Caco-2 (cell line): ENCODE measurements around the gene PPP1R15B. TPM values are rescaled to one million over a fixed set of nuclear protein-coding genes. Genes with fewer than 3 reads are reported as not detected.
A peak's percentile ranks its signal among the peaks of the same experiment; 100 is the strongest.

ENCODE experiments used
- BruUV-seq: library from RNA; stranded (reverse); fragments of 400-500 nt; replicated peaks from 2 replicates; lab custom pipeline; 2021; lab: Mats Ljungman, UMichigan
- CTCF ChIA-PET: fragments of 300-600 bp; sonication (Branson Sonifier 250); formaldehyde crosslinking; loops from one replicate; lab custom pipeline; 2022; ENCODE audit warnings: antibody characterized with exemption; lab: Charles Lee
- POLR2A ChIA-PET: fragments of 300-600 bp; sonication (Branson Sonifier 250); formaldehyde crosslinking; loops from one replicate; lab custom pipeline; 2022; ENCODE audit warnings: antibody characterized with exemption; lab: Charles Lee
- DNase-seq, 2 experiments: peaks; one replicate each; pipeline versions ENCODE4 v3.0.0 to v3.0.0-alpha.2; 2020 to 2022
- H3K27me3 ChIP-seq: replicated peaks from 2 replicates; pipeline ENCODE4 v1.6.0; 2011; ENCODE audit warnings: low read length; ENCODE audit not compliant: control insufficient read depth, insufficient read depth
- H3K36me3 ChIP-seq: 2 replicates; pipeline ENCODE4 v1.5.1; 2011; ENCODE audit warnings: low read length; ENCODE audit not compliant: control insufficient read depth, insufficient read depth
- H3K4me1 ChIP-seq: fragments of 250-450 bp; sonication (Bioruptor Pico); 2 replicates; pipeline ENCODE4 v1.5.1; 2020; ENCODE audit warnings: mild to moderate bottlenecking
- H3K4me3 ChIP-seq: 2 replicates; pipeline ENCODE4 v1.5.1; 2011; ENCODE audit warnings: low read depth, mild to moderate bottlenecking, control low read depth, low read length
- H3K9me3 ChIP-seq: fragments of 250-450 bp; sonication (Bioruptor Pico); 2 replicates; pipeline ENCODE4 v1.5.1; 2020; ENCODE audit warnings: mild to moderate bottlenecking, moderate library complexity
- H3K27ac Mint-ChIP-seq: one replicate; pipeline ENCODE4 v1.8.0; 2022; ENCODE audit warnings: mixed read lengths; ENCODE audit not compliant: unreplicated experiment
- H3K27me3 Mint-ChIP-seq: one replicate; pipeline ENCODE4 v1.8.0; 2022; ENCODE audit warnings: mixed read lengths; ENCODE audit not compliant: insufficient read depth, unreplicated experiment
- H3K36me3 Mint-ChIP-seq: one replicate; pipeline ENCODE4 v1.8.0; 2022; ENCODE audit warnings: mild to moderate bottlenecking, mixed read lengths; ENCODE audit not compliant: insufficient read depth, unreplicated experiment
- H3K4me1 Mint-ChIP-seq: one replicate; pipeline ENCODE4 v1.8.0; 2022; ENCODE audit warnings: low read depth, mixed read lengths; ENCODE audit not compliant: unreplicated experiment
- H3K4me3 Mint-ChIP-seq: one replicate; pipeline ENCODE4 v1.8.0; 2022; ENCODE audit warnings: mild to moderate bottlenecking, moderate library complexity, mixed read lengths; ENCODE audit not compliant: unreplicated experiment
- H3K9me3 Mint-ChIP-seq: one replicate; pipeline ENCODE4 v1.8.0; 2022; ENCODE audit warnings: mixed read lengths; ENCODE audit not compliant: unreplicated experiment
- intact Hi-C: fragments of 100-400 bp; cut with micrococcal nuclease; formaldehyde crosslinking; loops from one replicate; pipeline ENCODE4 v1.10.0; 2022; ENCODE audit not compliant: unreplicated experiment
- total RNA-seq: library from RNA; stranded (reverse); gene quantifications from 2 replicates; pipeline ENCODE4 v1.2.3, GENCODE V29; 2022
- TF ChIP-seq, protein P1 (sequence below), 2 experiments: fragments of 200-600 bp in 1 of 2; IDR thresholded peaks; 1 replicate in 1 of 2; 2 replicates in 1 of 2; pipeline versions ENCODE4 v1.5.1 to v1.8.0; 2011 to 2022; ENCODE audit warnings: antibody characterized with exemption in 1 of 2, control low read depth in 1 of 2, inconsistent platforms in 1 of 2, low read depth in 1 of 2, low read length in 1 of 2, mild to moderate bottlenecking in 1 of 2, moderate library complexity in 1 of 2; ENCODE audit not compliant: insufficient read depth in 1 of 2, severe bottlenecking in 1 of 2, unreplicated experiment in 1 of 2

PPP1R15B gene
- total RNA-seq, 1 experiment from 2014 or later = 48.4 TPM

DNA sequence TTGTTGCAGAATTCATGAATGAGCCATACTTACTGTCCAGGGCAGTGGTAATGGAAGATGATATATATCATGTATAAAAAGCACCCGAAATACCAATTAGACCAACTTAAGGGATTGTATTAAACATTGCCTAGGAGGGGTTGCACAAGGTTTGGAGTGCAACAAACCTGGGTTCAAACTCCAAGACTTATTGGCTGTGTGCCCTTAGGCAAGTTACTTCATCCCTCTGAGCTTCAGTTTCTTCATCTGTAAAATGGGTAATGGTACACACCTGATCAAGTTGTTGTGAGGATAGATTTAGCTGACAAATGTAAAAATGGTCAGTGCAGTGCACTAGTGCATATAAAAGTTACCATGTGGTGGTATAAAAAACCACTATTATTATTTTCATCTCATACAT is 9.8 kb upstream of the PPP1R15B start:
- no peak overlapping the region for H3K27ac Mint-ChIP-seq
- no peak overlapping the region for H3K4me3 Mint-ChIP-seq
- no peaks in the 10 kb centered on the region for H3K27me3 Mint-ChIP-seq
- peaks cover 33% of the 10 kb centered on the region for H3K4me1 Mint-ChIP-seq
- ChIA-PET CTCF (interaction anchor here (0.7 kb wide), 2 partner anchors 30 to 610 kb away, joined by 5 to 6 read pairs; no protein-coding TSS in a partner anchor), POLR2A (no interaction called here)
- H3K9me3 Mint-ChIP-seq = no peaks in the 10 kb centered on the region
- Histone ChIP-seq H3K4me1 (peaks cover 18% of the 10 kb centered on the region), H3K36me3 (peaks cover 3% of the 10 kb centered on the region), H3K9me3 (no peaks in the 10 kb centered on the region), H3K4me3 (no peak overlapping the region), H3K27me3 (no peaks in the 10 kb centered on the region)
- intact Hi-C loops = no loop called here
- TF ChIP-seq, protein P1, sequence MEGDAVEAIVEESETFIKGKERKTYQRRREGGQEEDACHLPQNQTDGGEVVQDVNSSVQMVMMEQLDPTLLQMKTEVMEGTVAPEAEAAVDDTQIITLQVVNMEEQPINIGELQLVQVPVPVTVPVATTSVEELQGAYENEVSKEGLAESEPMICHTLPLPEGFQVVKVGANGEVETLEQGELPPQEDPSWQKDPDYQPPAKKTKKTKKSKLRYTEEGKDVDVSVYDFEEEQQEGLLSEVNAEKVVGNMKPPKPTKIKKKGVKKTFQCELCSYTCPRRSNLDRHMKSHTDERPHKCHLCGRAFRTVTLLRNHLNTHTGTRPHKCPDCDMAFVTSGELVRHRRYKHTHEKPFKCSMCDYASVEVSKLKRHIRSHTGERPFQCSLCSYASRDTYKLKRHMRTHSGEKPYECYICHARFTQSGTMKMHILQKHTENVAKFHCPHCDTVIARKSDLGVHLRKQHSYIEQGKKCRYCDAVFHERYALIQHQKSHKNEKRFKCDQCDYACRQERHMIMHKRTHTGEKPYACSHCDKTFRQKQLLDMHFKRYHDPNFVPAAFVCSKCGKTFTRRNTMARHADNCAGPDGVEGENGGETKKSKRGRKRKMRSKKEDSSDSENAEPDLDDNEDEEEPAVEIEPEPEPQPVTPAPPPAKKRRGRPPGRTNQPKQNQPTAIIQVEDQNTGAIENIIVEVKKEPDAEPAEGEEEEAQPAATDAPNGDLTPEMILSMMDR (IDR thresholded peaks at IDR 0.05; ENCODE audit: insufficient read depth in 1 of 2, low read depth in 1 of 2, low read length in 1 of 2, severe bottlenecking in 1 of 2, unreplicated experiment in 1 of 2) = no peak
- BruUV-seq = no TSS peak
- DNase-seq = no peak
- peaks cover 21% of the 10 kb centered on the region for H3K36me3 Mint-ChIP-seq

DNA sequence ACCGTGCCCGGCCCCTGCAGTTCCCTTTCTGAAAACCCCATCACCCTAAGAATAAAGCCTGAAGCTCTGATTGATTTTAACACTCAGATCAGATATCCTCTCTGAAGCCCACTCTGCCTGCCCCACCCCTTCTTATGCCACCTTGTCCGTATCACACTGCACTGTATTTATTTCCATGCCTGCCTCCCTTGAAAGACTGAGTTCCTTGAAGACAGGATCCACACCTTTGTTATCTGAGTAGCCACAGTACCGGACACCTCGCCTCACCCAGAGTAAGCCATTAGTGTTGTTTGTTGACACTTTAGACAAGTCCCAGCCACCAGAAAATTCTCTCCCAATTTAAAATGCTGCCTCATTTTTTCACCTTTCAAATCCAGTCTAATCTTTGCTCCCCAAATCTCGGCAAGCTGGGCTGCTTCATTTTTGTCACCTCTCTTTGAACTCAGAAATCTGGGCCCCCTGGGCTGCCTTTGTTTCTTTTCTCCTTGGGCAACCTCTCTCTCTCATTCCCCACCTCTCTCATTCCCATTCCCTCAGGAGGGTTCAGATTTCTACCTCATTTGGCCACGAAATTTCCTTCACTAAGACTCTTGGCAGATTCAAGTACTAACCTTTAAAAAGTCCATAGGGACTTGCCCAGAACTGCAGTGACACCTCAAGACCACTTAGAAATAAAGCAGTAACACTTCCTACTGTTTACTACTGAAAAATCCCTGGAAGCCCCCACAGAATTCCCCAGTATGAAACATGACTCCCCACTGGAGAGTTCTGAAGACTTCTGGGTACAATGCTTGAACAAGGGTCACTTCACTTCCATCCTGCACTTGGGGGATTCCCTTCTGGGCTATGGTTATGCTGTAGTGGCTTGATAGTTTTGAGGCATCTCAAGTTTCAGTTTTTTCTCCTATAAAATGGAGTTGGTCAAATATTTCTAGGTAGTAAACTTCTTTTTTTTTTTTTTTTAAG is 8.7 kb upstream of the PPP1R15B start:
- Mint-ChIP-seq H3K27ac (no peak overlapping the region), H3K9me3 (no peaks in the 10 kb centered on the region), H3K4me3 (no peak overlapping the region), H3K36me3 (peaks cover 17% of the 10 kb centered on the region), H3K27me3 (no peaks in the 10 kb centered on the region), H3K4me1 (peaks cover 24% of the 10 kb centered on the region)
- ChIA-PET POLR2A (no interaction called here), CTCF (interaction anchor here (0.7 kb wide), 2 partner anchors 31 to 611 kb away, joined by 5 to 6 read pairs; no protein-coding TSS in a partner anchor)
- Histone ChIP-seq H3K36me3 (no peaks in the 10 kb centered on the region; the same call in 1 of the 2 replicates), H3K27me3 (no peaks in the 10 kb centered on the region), H3K9me3 (no peaks in the 10 kb centered on the region), H3K4me3 (no peak overlapping the region), H3K4me1 (peaks cover 18% of the 10 kb centered on the region)
- TF ChIP-seq, protein P1 (IDR thresholded peaks at IDR 0.05; ENCODE audit: insufficient read depth in 1 of 2, low read depth in 1 of 2, low read length in 1 of 2, severe bottlenecking in 1 of 2, unreplicated experiment in 1 of 2) = no peak
- intact Hi-C loops = no loop called here
- BruUV-seq = no TSS peak
- DNase-seq = no peak

DNA sequence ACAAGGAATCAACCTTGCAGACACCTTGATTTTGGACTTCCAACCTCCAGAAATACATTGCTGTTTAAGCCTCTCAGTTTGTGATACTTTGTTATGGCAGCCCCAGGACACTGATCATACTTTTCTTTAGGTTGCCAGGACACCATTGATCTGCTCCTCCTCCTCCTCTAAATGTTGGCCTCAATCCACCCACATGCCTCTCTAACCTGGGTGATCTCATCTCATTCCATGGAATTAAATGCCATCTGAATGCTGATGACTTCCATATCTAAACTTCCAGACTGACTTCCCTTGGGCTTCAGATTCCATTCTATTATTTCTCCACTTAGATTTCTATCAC is 7.4 kb upstream of the PPP1R15B start:
- intact Hi-C loops = no loop called here
- H3K27me3 Mint-ChIP-seq = no peaks in the 10 kb centered on the region
- Histone ChIP-seq H3K4me3 (no peak overlapping the region), H3K4me1 (peaks cover 18% of the 10 kb centered on the region), H3K9me3 (no peaks in the 10 kb centered on the region), H3K27me3 (no peaks in the 10 kb centered on the region), H3K36me3 (no peaks in the 10 kb centered on the region; the same call in 1 of the 2 replicates)
- H3K4me1 Mint-ChIP-seq = peaks cover 24% of the 10 kb centered on the region
- peak overlapping the region; percentile 1 for H3K27ac Mint-ChIP-seq
- no peaks in the 10 kb centered on the region for H3K9me3 Mint-ChIP-seq
- H3K36me3 Mint-ChIP-seq = peaks cover 15% of the 10 kb centered on the region
- CTCF ChIA-PET = no interaction called here
- POLR2A ChIA-PET = no interaction called here
- no peak for DNase-seq
- TF ChIP-seq, protein P1 (IDR thresholded peaks at IDR 0.05; ENCODE audit: insufficient read depth in 1 of 2, low read depth in 1 of 2, low read length in 1 of 2, severe bottlenecking in 1 of 2, unreplicated experiment in 1 of 2) = no peak
- H3K4me3 Mint-ChIP-seq = no peak overlapping the region
- no TSS peak for BruUV-seq
